Activated CD4-positive, alpha-beta T cell treated with anti-CD3 and anti-CD28 coated beads for 4 hours (primary cell): Measurements from ENCODE around the gene ATG9B.

Experiments used
- DNase-seq, 2 donors: peaks; one replicate each; pipeline ENCODE4 v3.0.0-alpha.2; 2020

The ATG9B gene

GRCh38 chr7:150998341-150998740, 26.0 kb downstream of the ATG9B start:
- DNase-seq: no peak

DNA sequence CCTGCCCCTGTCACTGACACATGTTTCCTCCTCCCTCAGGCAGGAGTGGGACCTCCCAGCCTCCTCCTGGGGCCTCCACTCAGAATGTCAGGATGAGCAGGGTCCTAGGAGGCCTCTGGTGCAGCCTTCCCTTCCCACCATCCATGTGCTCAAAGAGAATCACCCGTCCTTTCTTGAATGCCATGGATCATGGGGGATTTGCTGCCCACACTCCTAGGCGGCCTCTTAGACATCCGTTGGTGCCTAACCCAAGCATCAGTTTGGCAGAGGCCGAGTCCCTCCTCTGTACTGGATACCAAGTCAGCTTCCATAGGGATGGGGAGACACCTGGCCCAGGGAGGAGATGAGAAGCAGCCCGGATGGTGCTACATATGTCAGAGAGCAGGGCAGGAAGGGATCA, 26.5 kb downstream of the ATG9B start:
- DNase-seq: no peak

- DNase-seq: no peak
Measured at GRCh38 chr7:150997075-150997511, 27.2 kb downstream of the ATG9B start.

GRCh38 chr7:150996376-150997074, 27.8 kb downstream of the ATG9B start:
- no peak for DNase-seq

GRCh38 chr7:150994838-150995510, 29.3 kb downstream of the ATG9B start:
- no peak for DNase-seq

GRCh38 chr7:150994141-150994837, 30.0 kb downstream of the ATG9B start:
- no peak for DNase-seq

- DNase-seq: no peak
Measured at GRCh38 chr7:150993511-150993910, 30.8 kb downstream of the ATG9B start.

DNA sequence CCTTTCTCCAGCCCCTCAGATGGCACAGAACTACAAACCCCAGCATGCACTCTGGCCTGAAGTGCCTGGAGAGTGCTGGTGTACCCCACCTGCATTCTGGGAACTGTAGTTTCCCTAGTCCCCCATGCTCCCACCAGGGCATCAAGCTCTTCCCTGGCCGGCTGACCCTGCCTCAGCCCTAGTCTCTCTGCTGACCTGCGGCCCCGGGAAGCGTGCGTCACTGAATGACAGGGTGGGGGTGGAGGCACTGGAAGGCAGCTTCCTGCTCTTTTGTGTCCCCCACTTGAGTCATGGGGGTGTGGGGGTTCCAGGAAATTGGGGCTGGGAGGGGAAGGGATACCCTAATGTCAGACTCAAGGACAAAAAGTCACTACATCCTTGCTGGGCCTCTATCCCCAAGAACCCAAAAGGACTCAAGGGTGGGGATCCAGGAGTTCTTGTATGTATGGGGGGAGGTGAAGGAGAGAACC, 31.4 kb downstream of the ATG9B start:
- DNase-seq: no peak

GRCh38 chr7:150992051-150992640, 32.1 kb downstream of the ATG9B start:
- no peak for DNase-seq

DNA sequence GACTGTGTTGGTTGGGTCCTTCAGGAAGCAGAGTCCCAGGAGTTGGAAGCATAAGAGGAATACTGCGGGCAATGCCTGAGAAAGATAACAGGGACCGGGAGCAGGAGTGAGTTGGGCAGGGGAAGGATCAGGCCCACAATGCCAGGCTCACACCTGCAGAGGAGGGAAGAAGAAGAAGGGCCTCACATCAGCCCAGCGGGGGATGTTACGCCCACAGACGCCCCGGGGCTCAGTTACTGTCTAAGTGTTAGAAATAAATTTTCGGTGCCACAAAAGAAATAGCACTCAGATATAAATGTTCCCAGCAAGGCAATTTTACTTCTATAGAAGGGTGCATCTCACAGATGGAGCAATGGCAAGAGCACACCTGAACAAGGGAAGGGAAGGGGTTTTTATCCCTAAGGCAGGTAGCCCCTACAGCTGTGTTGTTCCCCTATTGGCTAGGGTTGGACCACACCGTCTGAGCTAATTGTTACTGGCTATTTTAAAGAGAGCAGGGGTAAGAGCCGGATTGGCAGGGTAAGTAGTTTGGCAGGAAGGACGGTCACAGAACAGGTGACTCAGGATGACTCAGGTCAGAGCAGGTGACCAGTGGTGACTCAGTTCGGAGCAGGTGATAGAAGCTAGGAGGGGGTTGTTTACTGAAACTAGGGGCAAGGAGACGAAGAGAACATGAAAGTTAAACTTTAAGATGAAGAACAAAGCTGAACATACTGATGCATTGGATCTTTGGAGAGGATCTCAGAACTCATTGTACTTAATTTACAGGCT, 33.7 kb downstream of the ATG9B start, which contains the start of gene NOS3:
NOS3 (plus strand) TSS at position 602 of the 771 bp plus-strand sequence. CDS start 2,787 bp downstream, outside the sequence.
- no peak for DNase-seq

- no peak for DNase-seq
Measured at GRCh38 chr7:150989456-150989855, 34.8 kb downstream of the ATG9B start.

GRCh38 chr7:150988230-150989226, 35.8 kb downstream of the ATG9B start:
- DNase-seq: peak; percentile 55 to 73

GRCh38 chr7:150986556-150986955, 37.7 kb downstream of the ATG9B start:
- DNase-seq: no peak

GRCh38 chr7:150986099-150986512, 38.2 kb downstream of the ATG9B start:
- peak; percentile 45 to 61 for DNase-seq

DNA sequence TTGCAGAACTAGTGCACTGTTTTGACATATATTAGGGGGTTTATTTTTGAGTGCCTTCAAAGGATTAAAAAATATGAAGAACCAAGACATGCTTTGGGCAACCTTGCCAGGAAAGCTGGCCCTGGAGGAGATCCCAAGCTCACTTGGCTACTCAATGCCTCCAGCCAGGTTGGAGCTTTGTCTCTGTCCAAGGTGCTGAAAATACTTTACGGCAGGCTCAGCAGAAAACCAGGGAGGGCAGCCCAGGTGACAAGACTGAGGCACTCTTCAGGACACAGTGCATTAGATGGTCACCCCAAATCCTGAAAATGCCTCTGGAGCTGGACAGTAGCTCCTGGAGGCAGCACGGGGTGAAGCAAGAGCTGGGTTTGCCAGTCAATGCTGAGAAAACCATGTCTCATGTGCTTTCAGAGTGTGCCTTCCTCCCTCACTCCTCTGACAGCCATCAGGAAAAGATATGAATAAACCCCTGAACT, 40.4 kb downstream of the ATG9B start:
- DNase-seq: peak in 1 of 2 donors; percentile 35

DNA sequence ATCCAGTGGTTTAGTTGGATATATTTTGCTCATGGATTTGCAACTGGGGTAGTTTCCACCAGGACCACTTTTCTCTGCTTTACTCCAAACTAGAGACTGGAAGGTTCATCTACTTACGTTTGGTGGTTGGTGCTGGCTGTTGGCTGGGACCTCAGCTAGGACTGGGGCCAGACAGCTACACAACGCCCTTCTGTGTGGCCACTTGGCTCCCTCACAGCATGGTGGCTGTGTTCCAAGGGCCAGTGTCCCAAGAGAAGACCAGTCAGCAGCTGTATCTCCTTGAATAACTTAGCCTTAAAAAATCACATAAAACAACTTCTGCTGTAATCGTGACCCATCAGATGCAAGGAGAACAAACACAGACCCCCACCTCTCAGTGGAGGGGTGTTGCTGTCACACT, 41.9 kb downstream of the ATG9B start:
- no peak for DNase-seq

DNA sequence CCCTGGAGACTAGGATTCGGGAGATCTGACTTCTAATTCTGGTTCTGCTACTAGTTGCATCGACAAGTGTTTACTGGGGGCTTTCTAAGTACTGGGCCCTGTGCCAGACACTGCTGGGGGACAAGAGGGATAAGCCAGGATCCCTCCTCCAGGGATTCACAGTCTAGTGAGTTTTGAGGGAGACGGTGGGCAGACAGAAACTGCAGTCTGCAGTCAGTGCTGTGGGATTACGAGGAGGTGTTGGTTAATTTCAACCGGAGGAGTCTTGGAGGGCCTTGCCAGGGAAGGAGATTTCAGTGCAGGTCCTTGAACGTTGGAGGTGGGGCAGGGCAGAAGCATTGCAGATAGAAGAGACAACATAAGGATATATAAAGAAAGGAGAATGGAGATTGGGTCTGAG, 42.6 kb downstream of the ATG9B start:
- DNase-seq: no peak

DNA sequence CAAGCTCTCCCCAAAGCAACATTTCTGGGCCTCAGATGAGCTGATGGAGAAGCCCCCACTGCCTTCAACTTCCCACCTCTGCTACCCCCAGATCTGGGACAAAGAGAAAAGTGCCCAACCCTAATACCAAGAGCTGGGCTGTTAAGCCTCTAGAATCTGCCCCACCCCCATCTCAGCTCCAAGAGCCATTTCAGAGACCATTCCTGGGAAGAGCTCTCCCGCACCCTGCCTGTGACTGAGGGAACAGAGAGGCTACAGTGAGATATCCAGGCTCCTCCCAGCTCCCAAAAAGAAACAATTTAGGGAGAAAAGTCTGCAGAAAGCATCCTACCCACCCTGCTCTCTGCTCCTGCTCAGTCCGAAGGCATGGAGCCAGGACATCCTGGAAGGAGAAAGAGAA, 43.6 kb downstream of the ATG9B start:
- no peak for DNase-seq

DNA sequence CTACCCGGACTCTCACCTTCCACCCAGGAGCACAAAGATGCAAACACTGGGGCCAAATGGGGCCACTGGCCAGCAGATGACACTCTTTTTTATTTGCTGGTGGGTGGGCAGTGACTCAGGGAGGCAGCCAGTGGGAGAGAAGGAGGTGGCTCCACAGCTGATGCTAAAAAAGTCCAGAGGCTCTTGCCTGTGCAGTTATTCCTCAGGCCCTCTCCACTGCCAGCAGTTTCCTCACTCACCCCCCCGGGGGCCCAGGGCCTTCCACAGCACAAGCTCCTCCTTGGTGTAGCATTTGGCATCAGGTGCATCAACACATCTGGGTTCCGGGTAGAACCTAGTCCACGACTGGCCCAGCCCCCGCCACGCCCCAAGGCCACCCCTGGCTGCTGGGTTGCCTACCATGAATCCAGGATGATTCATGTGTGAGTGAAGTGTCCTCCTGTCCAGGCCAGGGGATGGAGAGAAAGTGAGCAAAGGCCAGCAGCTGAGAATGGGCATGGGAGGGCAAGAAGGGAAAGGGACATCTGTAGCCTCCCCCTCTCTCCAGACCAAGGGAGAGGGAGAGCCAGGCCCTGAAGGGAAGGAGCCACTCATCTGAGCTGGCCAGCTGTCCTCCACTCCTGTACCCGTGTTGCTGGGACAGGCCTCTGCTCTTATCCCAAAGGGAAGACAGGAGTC, 44.4 kb downstream of the ATG9B start:
- DNase-seq: no peak

- peak; percentile 25 to 29 for DNase-seq
Measured at GRCh38 chr7:150978126-150978789, 46.0 kb downstream of the ATG9B start, which contains the start of gene KCNH2. Gene KCNH2, minus strand, starts transcription at chr7:150978321. Its CDS starts 408 bp downstream, at chr7:150977913.
